Measurements from ENCODE around the gene FOXD4L3. TPM values are rescaled to one million over a fixed set of nuclear protein-coding genes. Genes with fewer than 3 reads are reported as not detected.
"Not testable (repeated sequence)": the region's sequence is repeated elsewhere in the genome, so short reads cannot be mapped to it uniquely, and the experiment has no call there.

The FOXD4L3 gene
- total and polyA plus RNA-seq, 2 donors (not counting 1 experiment from before 2014, with no cell fraction given), result 0.22 TPM; not detected in 1

DNA sequence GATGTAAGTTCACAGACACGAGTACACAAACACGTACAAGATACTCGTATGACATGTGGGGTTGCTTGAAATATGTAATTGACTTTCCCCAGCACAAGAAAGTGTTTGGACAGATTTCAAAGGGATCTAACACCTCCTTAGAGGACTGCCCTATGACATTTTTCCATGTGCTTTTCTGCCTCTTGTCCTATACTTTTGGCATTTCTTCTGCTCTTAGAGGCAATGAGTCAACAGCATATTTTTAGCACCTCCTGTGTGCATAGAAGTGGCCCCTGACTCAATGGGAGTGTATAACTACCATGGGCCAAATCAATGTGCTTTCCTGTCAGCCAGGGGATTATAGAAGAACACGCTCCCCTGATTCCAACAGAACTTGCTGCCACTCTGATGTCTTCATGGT, 49.0 kb downstream of the FOXD4L3 start:
- POLR2A ChIA-PET; H3K4me1 ChIP-seq (ENCODE audit: control insufficient read depth in 2 of 2, insufficient read depth in 2 of 2, low read length in 2 of 2); H3K4me1 Mint-ChIP-seq; H3K79me2 ChIP-seq (ENCODE audit: control insufficient read depth, insufficient read depth, low read length); H3K27me3 ChIP-seq (replicated peaks in 1 of 4; ENCODE audit: control extremely low read depth in 1 of 4, control insufficient read depth in 3 of 4, insufficient read depth in 4 of 4, low read length in 3 of 4); H2AFZ ChIP-seq (ENCODE audit: insufficient read depth, low read depth, low read length, poor library complexity, severe bottlenecking); H3K4me3 Mint-ChIP-seq; DNase-seq; H3K9me3 Mint-ChIP-seq (ENCODE audit: insufficient read depth); H3K9me3 ChIP-seq (ENCODE audit: control extremely low read depth in 1 of 3, control insufficient read depth in 2 of 3, insufficient read depth in 1 of 3, low read length in 2 of 3); intact Hi-C loops (cut with micrococcal nuclease); H4K20me1 ChIP-seq (ENCODE audit: control insufficient read depth, insufficient read depth, low read length, poor library complexity, severe bottlenecking); H3K4me2 ChIP-seq (replicated peaks; ENCODE audit: low read depth, low read length, poor library complexity, severe bottlenecking); H3K27ac Mint-ChIP-seq; H3K4me3 ChIP-seq (ENCODE audit: control extremely low read depth in 1 of 5, extremely low read depth in 1 of 5, insufficient read depth in 1 of 5, low read depth in 2 of 5, low read length in 4 of 5); ATAC-seq (ENCODE audit: low read depth); H3K27ac ChIP-seq (ENCODE audit: low read length in 2 of 2); CTCF ChIA-PET; H3K36me3 ChIP-seq (replicated peaks in 1 of 2; ENCODE audit: control extremely low read depth in 1 of 2, control insufficient read depth in 1 of 2, extremely low read depth in 1 of 2, insufficient read depth in 2 of 2, low read length in 1 of 2); H3K9ac ChIP-seq (ENCODE audit: low read length): not testable (repeated sequence)
- H3K27me3 Mint-ChIP-seq, result peaks cover 12% of the 10 kb centered on the region
- WGBS (ENCODE audit: insufficient coverage), result no CpG with 5 or more reads among the region's 4 CpGs

Other genes starting within 250 kb of the FOXD4L3 start
- gene ZNG1C, start 60.9 kb upstream of the FOXD4L3 start, total RNA-seq, result 56.2 and 65.9 TPM in 2 replicates
- gene ZNG1C, start 60.9 kb upstream of the FOXD4L3 start, polyA plus RNA-seq, result 24.2 and 48.9 TPM in 2 replicates
- gene PGM5, start 53.7 kb downstream of the FOXD4L3 start, total RNA-seq, result not detected in 2 replicates
- not detected in 2 replicates for gene PGM5, start 53.7 kb downstream of the FOXD4L3 start, polyA plus RNA-seq
- not detected in 2 replicates for gene TMEM252, start 238.0 kb downstream of the FOXD4L3 start, total RNA-seq
- gene TMEM252, start 238.0 kb downstream of the FOXD4L3 start, polyA plus RNA-seq, result 0.10 TPM in 1 of 2 replicates, not detected in the other